22Rv1 (cell line): ENCODE results near the gene THOC5.

Experiments used
- ZFX ChIP-seq: fragments of 450-650 bp; IDR thresholded peaks from 2 replicates; pipeline ENCODE4 v1.6.1; 2017; ENCODE audit warnings: antibody characterized with exemption, borderline replicate concordance
- TF ChIP-seq, protein P1 (sequence below): fragments of 450-650 bp; IDR thresholded peaks from 2 replicates; pipeline ENCODE4 v1.5.1; 2017; ENCODE audit warnings: mild to moderate bottlenecking

DNA sequence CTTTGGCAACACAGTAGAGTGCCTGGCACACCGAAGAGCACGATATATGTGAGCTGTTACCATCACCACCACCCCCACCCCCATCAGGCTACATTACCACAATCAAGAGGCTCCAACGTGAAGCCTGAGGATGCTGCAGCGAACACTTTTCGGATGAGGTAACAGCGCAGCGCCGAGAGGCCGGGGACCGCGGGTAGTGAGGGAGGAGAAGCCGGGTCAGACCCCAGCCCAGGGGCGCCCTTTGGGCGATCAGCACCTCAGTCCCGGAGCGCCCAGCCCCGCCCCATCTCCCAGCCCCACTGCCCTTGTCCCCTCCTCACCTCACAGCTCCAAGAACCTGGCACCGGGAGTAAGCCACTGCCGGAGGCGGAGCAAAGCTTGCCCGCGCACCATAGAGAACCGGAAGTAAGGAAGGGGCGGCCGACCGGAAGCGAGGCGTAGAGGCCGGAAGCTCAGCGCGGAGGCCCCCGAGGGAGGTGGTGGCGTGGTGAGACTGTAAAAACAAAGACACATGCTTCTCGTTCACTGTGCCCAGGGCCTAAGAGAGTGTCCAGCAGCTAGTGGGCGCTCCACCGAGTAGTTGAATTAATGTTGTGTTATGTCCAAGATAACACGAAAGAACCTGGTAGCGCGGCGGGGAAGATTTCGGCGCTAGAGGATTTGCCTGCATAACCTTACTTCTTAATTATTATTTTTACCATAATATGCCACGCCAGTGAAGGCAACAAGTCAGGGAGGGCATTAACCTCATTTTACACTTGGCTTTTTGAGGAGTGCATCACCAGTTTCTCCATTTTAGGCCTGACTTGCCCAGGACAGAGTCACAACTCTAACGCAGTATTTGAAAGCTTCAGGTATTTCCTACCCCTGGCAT lies at the start of gene THOC5:
- TF ChIP-seq, protein P1, sequence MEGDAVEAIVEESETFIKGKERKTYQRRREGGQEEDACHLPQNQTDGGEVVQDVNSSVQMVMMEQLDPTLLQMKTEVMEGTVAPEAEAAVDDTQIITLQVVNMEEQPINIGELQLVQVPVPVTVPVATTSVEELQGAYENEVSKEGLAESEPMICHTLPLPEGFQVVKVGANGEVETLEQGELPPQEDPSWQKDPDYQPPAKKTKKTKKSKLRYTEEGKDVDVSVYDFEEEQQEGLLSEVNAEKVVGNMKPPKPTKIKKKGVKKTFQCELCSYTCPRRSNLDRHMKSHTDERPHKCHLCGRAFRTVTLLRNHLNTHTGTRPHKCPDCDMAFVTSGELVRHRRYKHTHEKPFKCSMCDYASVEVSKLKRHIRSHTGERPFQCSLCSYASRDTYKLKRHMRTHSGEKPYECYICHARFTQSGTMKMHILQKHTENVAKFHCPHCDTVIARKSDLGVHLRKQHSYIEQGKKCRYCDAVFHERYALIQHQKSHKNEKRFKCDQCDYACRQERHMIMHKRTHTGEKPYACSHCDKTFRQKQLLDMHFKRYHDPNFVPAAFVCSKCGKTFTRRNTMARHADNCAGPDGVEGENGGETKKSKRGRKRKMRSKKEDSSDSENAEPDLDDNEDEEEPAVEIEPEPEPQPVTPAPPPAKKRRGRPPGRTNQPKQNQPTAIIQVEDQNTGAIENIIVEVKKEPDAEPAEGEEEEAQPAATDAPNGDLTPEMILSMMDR, result peak; percentile 89
- no peak for TF ChIP-seq ZFX
